ENCODE measurements around the gene RING1. TPM values are rescaled to one million over a fixed set of nuclear protein-coding genes. Genes with fewer than 3 reads are reported as not detected.
A peak's percentile ranks its signal among the peaks of the same experiment; 100 is the strongest.

Gene RING1
- total RNA-seq, 2 experiments from 2014 or later, result 27.1 to 28.6 TPM

DNA sequence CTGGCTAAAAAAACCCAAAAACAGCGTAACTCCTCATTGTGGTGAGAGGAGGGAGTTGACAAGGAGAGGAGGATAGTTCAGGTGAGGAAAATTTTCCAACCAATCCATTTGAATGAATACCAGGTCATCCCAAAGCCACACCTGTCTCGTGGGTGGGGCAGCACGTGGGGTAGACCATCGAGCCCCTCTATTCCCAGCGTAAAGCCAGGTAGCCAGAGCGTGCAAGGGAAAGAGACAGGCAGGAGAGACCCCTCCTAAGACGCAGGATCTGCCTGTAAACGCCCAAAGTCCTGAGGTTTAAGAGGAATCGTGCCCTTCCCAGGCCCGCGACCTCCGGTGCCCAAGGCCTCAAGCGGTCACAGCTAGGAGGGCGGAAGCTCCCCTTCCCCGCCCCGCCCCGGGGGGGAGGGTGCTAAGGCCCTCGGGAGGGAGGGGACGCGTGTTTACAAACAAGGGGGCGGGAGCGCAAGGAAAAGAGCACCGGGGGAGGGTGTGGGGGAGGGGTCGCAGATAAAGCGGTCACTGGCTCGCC is 8.5 kb upstream of the RING1 start:
- peaks cover 72% of the 10 kb centered on the region for H3K4me1 Mint-ChIP-seq (ENCODE audit: low read depth)
- H3K4me3 Mint-ChIP-seq, result peak overlapping the region; percentile 98
- peak overlapping the region; percentile 100 for H3K27ac Mint-ChIP-seq
- POLR2A ChIA-PET, result interaction anchor here (0.7 to 2.1 kb wide), 8 partner anchors 9 to 227 kb away, joined by 3 to 17 read pairs (median 4); partner anchors contain the start of genes B3GALT4, RGL2, RING1 and RPS18
- H3K4me3 ChIP-seq (ENCODE audit: low read length), result peak overlapping the region; percentile 78
- H3K27ac ChIP-seq (ENCODE audit: low read depth in 1 of 2, low read length in 2 of 2), result peak overlapping the region; percentile 97
- no peaks in the 10 kb centered on the region for H3K9me3 ChIP-seq (ENCODE audit: control insufficient read depth in 1 of 2, insufficient read depth in 1 of 2, low read length in 2 of 2)
- intact Hi-C loops (cut with DNase I, micrococcal nuclease), result loop anchor here (1.0 to 10.0 kb wide), 13 partner anchors 9 to 1535 kb away; partner anchors contain the start of genes RING1 (in 2 of the 2), C6orf47 (in 1 of the 2), CSNK2B (in 1 of the 2) and FKBPL (in 1 of the 2)
- H3K36me3 ChIP-seq (ENCODE audit: insufficient read depth, low read length), result peaks cover 63% of the 10 kb centered on the region
- DNase-seq (peak in 11 of 14 experiments; percentile 46 to 84 (median 61)), ATAC-seq (ENCODE audit: poor library complexity) (peak; percentile 14)
- H3K27me3 Mint-ChIP-seq, result no peaks in the 10 kb centered on the region
- H3K9me3 Mint-ChIP-seq, result no peaks in the 10 kb centered on the region
- H3K4me1 ChIP-seq (ENCODE audit: insufficient read depth, low read length), result peaks cover 58% of the 10 kb centered on the region
- TF ChIP-seq CTCF (IDR thresholded peaks at IDR 0.05), result no peak
- peaks cover 92% of the 10 kb centered on the region for H3K36me3 Mint-ChIP-seq (ENCODE audit: low read depth)
- no peaks in the 10 kb centered on the region for H3K27me3 ChIP-seq (ENCODE audit: control insufficient read depth in 1 of 2, insufficient read depth in 2 of 2, low read length in 2 of 2)
- CTCF ChIA-PET, result interaction anchor here (4.2 kb wide), 1 partner anchor 49 kb away, joined by 24 read pairs; no protein-coding TSS in a partner anchor

GRCh38 chr6:33200219-33201146 is 7.8 kb upstream of the RING1 start, which contains the start of the genes RXRB and SLC39A7:
Gene RXRB, minus strand, starts transcription at chr6:33200665. Its CDS starts 189 bp downstream, at chr6:33200476.
Gene SLC39A7, plus strand, starts transcription at chr6:33200867. Its CDS starts 379 bp downstream, at chr6:33201246.
- TF ChIP-seq CTCF (IDR thresholded peaks at IDR 0.05), result no peak
- no peaks in the 10 kb centered on the region for H3K9me3 ChIP-seq (ENCODE audit: control insufficient read depth in 1 of 2, insufficient read depth in 1 of 2, low read length in 2 of 2)
- H3K4me1 Mint-ChIP-seq (ENCODE audit: low read depth), result peaks cover 79% of the 10 kb centered on the region
- H3K27me3 Mint-ChIP-seq, result no peaks in the 10 kb centered on the region
- DNase-seq (peak; percentile 97 to 100 (median 99)), ATAC-seq (ENCODE audit: poor library complexity) (peak; percentile 78)
- peak within 1 kb of the TSS; percentile 100 for H3K27ac Mint-ChIP-seq
- intact Hi-C loops (cut with DNase I, micrococcal nuclease), result loop anchor here (1.0 to 10.0 kb wide), 11 partner anchors 8 to 1536 kb away; partner anchors contain the start of genes RING1 (in 2 of the 2), C6orf47 (in 1 of the 2), CSNK2B (in 1 of the 2) and FKBPL (in 1 of the 2)
- H3K4me3 ChIP-seq (ENCODE audit: low read length), result peak within 1 kb of the TSS; percentile 78
- peak within 1 kb of the TSS; percentile 97 for H3K27ac ChIP-seq (ENCODE audit: low read depth in 1 of 2, low read length in 2 of 2)
- H3K36me3 Mint-ChIP-seq (ENCODE audit: low read depth), result peaks cover 89% of the 10 kb centered on the region
- peak within 1 kb of the TSS; percentile 98 for H3K4me3 Mint-ChIP-seq
- no peaks in the 10 kb centered on the region for H3K27me3 ChIP-seq (ENCODE audit: control insufficient read depth in 1 of 2, insufficient read depth in 2 of 2, low read length in 2 of 2)
- peaks cover 55% of the 10 kb centered on the region for H3K36me3 ChIP-seq (ENCODE audit: insufficient read depth, low read length)
- ChIA-PET CTCF (interaction anchor here (4.2 kb wide), 1 partner anchor 48 kb away, joined by 24 read pairs; no protein-coding TSS in a partner anchor), POLR2A (interaction anchor here (0.7 to 2.1 kb wide), 6 partner anchors 8 to 228 kb away, joined by 3 to 17 read pairs (median 6); partner anchors contain the start of genes RGL2, RING1, RPS18 and VPS52)
- H3K9me3 Mint-ChIP-seq, result no peaks in the 10 kb centered on the region
- peaks cover 65% of the 10 kb centered on the region for H3K4me1 ChIP-seq (ENCODE audit: insufficient read depth, low read length)

DNA sequence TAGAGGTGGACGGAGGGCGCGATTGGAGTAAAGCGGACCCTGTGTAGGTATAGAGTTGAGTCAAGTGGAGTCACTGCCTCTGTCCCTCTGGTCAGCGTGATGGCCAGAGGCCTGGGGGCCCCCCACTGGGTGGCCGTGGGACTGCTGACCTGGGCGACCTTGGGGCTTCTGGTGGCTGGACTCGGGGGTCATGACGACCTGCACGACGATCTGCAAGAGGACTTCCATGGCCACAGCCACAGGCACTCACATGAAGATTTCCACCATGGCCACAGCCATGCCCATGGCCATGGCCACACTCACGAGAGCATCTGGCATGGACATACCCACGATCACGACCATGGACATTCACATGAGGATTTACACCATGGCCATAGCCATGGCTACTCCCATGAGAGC is 7.2 kb upstream of the RING1 start:
- ATAC-seq (ENCODE audit: poor library complexity) (no peak), DNase-seq (peak in 1 of 14 experiments; percentile 32)
- Mint-ChIP-seq H3K9me3 (no peaks in the 10 kb centered on the region), H3K36me3 (ENCODE audit: low read depth) (peaks cover 82% of the 10 kb centered on the region), H3K4me3 (peak overlapping the region; percentile 98), H3K4me1 (ENCODE audit: low read depth) (peaks cover 86% of the 10 kb centered on the region), H3K27me3 (no peaks in the 10 kb centered on the region), H3K27ac (peak overlapping the region; percentile 100)
- peaks cover 68% of the 10 kb centered on the region for H3K4me1 ChIP-seq (ENCODE audit: insufficient read depth, low read length)
- POLR2A ChIA-PET, result no interaction called here
- intact Hi-C loops (cut with DNase I, micrococcal nuclease), result loop anchor here (2.0 to 10.0 kb wide), 7 partner anchors 70 to 1536 kb away; partner anchors contain the start of genes C6orf47 (in 1 of the 2), CSNK2B (in 1 of the 2), FKBPL (in 1 of the 2) and GPANK1 (in 1 of the 2)
- H3K36me3 ChIP-seq (ENCODE audit: insufficient read depth, low read length), result peaks cover 49% of the 10 kb centered on the region
- H3K27ac ChIP-seq (ENCODE audit: low read depth in 1 of 2, low read length in 2 of 2), result peak overlapping the region; percentile 97
- CTCF ChIA-PET, result no interaction called here
- no peak for TF ChIP-seq CTCF (IDR thresholded peaks at IDR 0.05)
- H3K27me3 ChIP-seq (ENCODE audit: control insufficient read depth in 1 of 2, insufficient read depth in 2 of 2, low read length in 2 of 2), result no peaks in the 10 kb centered on the region
- H3K9me3 ChIP-seq (ENCODE audit: control insufficient read depth in 1 of 2, insufficient read depth in 1 of 2, low read length in 2 of 2), result no peaks in the 10 kb centered on the region
- peak overlapping the region; percentile 78 for H3K4me3 ChIP-seq (ENCODE audit: low read length)
